Lung microvascular endothelial cell (primary cell): ENCODE results near the gene GMNC. TPM values are rescaled to one million over a fixed set of nuclear protein-coding genes. Genes with fewer than 3 reads are reported as not detected.
A peak's percentile ranks its signal among the peaks of the same experiment; 100 is the strongest.
"Not testable (repeated sequence)": the region's sequence is repeated elsewhere in the genome, so short reads cannot be mapped to it uniquely, and the experiment has no call there.

ENCODE experiments used
- DNase-seq, 2 donors: peaks; one replicate each; pipeline versions ENCODE4 v3.0.0 to v3.0.0-alpha.2; 2010; ENCODE audit warnings: low read depth in 2 of 2
- total RNA-seq: library from RNA; depleted of rRNA; stranded (reverse); fragments of >200 nt; gene quantifications from 2 replicates; pipeline ENCODE4 v1.2.1, GENCODE V29; 2014

GMNC gene
- total RNA-seq: 0.22 TPM in 1 of 2 replicates, not detected in the other

DNA sequence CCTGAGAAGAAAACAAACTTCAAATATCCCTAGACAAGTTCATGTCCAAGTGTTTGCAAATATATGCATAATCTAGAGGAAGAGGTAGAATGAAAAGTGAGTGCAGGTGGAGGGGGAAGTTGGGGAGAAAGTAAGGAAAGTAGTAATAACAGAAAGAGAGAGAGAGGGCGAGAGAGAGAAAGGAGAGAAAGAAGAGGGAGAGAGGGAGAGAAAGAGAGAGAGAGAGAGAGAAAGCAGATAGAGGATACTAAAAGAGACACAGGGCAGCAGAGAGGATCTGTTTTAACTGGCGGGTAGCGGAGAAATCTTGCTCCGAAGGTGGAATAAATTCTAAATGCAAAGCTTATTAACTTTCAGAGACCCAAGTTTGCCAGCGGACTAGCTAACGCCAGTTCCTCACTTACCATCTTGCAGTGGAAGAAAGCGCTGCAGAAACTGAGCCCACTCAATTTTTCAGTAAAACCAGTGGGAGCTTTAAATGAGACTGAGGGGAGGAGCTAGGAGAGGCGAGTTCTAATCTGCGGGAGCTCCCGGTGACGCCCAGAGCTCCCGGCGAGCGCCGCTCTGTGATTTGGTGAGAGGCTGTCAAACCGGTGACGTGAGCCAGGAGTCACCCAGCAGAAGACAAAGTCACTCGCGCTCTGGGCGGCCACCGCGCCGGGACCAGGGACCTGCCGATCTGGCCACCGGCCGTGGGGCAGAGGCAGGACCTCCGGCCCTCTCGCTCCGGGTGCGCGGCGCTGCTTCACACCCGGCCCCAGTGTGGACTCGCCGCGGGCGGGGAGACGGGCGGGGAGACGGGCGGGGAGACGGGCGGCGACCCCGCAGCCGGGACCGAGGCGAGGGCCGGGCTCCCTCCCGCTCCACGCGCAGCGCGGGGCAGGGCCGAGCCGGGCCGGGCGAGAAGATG lies at the start of gene GMNC:
GMNC (minus strand) TSS at position 486 of the 910 bp plus-strand sequence; CDS start at position 407, 79 bp downstream.
- peak; percentile 80 to 87 for DNase-seq

- DNase-seq: no peak
Measured at GRCh38 chr3:190911382-190911781, 48.9 kb upstream of the GMNC start.

- no peak for DNase-seq
Measured at GRCh38 chr3:190909908-190910307, 47.4 kb upstream of the GMNC start.

DNA sequence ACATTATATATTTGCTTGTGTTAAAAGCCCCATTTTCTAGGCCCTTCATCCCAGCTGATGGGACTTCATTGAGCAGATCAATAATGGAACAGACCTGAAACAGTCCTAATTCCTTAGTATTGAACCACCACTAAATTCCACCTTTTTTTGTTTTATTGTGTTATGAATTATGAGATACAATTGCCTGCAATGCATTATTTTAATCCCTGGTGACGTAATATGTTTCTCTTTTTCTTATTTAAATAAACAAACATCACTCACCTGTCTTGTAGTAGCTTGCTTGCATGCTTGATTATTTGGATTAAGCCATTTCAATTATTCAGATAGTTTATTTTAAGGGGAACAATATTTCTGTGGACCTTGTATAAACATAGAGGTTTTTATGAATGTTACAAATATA lies 40.7 kb upstream of the GMNC start:
- no peak for DNase-seq

- no peak for DNase-seq
Measured at GRCh38 chr3:190902292-190902691, 39.8 kb upstream of the GMNC start.

DNA sequence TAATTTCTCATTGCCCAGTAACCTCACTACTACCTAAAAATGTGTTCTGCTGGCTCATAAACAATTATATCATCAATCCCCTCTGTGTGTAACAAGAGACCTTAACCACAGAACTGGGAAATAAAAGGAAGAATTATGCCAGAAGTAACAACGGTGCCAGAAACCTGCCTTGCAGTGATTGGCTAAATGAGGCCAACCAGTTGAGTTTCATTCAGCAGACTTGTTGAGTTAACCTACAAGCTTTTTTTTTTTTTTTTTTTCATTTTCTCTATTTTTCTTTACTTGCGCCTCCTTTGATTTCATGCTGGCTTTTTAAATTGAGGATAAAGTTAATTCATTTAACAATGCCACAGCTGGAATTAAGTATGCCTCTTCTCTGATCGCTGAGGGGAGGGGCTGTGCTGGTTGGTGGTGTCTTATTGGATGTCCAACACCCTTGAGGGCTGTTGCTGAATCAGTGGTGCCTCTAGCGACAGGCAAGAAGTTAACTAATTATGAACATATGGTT lies 30.0 kb upstream of the GMNC start:
- no peak for DNase-seq

GRCh38 chr3:190886945-190887344 lies 24.5 kb upstream of the GMNC start:
- DNase-seq: no peak

GRCh38 chr3:190883973-190884832 lies 21.7 kb upstream of the GMNC start:
- DNase-seq: peak; percentile 58 to 65

GRCh38 chr3:190883141-190883540 lies 20.6 kb upstream of the GMNC start:
- DNase-seq: no peak

GRCh38 chr3:190877925-190878324 lies 15.4 kb upstream of the GMNC start:
- no peak for DNase-seq

GRCh38 chr3:190876433-190876832 lies 13.9 kb upstream of the GMNC start:
- DNase-seq: not testable (repeated sequence)

- not testable (repeated sequence) for DNase-seq
Measured at GRCh38 chr3:190875061-190875460, 12.6 kb upstream of the GMNC start.

DNA sequence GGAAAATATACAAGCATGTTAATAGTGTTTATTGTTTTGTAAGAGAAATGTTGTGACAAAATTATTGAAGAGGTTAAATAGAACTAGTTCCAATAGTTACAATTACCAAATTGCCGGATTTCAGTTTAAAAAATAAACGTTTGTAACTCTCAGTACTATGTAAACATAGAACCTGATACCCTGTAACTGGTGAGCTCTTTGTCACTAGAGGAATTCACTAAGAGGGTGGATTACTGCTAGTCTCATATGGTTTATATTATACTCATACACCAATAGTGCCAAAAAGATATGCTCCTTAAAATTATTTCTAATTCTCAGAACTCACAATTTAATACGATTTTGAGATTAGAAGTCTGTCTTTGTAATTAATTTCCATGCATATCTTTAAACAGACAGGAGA lies 7.6 kb upstream of the GMNC start:
- DNase-seq: no peak

GRCh38 chr3:190867071-190867470 lies 4.6 kb upstream of the GMNC start:
- DNase-seq: no peak

DNA sequence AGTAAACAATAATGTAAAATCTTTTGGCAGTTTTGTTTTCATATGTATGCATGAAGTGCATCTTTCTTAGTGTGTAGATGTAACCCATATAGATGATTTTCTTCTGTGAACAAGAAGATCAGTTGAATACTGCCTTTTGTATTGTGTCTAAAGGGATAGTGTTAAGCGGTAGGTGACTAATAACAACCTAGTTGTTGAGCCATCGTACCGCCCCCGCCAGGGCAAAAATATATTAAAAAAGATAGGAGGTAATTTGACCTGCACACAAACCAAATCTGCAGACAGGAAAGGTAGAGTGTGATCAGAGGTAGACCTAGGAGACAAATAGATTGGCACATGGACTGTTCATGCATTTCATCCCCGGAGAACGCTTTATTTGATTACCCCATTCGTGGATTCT lies 3.3 kb upstream of the GMNC start:
- DNase-seq: no peak

DNA sequence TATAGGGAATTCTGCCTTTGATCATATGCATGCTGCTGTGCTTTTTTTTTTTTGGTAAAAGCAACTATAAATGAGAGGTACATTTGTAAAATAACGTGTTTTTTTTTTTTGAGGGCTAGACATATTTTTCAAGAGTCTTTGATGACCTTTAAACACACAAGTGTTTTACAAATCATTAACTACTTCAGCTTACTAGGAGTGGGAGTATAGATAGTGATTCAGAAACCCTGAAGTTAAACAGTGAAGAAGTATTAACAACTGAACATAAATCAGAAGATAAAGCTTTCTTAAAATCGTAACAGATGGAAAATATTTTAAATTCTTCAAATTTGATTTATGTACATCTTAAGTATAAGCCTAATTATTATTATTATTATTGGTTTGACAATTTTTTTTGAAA lies 2.9 kb upstream of the GMNC start:
- no peak for DNase-seq

DNA sequence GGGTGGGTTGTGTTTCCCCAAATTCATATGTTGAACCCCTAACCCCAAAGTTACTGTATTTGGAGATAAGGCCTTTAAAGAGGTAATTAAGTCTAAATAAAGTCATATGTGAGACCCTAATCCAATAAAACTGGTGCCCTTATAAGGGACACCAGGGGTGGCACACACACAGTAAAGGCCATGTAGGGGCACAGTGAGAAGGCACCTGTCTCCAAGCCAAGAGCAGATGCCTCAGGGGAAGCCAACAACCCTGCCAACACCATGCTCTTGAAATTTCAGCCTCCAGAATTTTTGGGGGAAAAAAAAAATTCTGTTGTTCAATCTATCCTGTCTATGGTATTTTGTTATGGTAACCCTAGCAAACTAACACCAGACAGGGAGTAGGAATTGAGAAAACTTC lies 1.5 kb upstream of the GMNC start:
- no peak for DNase-seq

DNA sequence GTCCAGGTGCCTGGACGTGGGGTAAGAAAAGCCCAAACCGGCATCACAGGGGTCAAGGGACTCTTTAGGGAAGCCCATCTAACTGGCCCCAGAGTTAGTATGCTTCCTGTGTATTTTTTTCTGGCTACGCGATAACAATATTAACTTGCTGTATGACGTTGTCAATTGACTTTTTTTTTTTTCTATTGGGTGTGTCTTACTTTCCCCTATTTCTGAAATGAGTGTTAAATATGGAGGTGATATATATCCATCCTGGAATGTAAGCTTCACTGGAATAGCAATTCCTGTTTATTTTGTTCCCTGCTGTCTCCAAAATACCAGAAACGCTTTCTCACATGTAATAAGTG lies 598 bp upstream of the GMNC start:
- DNase-seq: peak; percentile 5 to 26

DNA sequence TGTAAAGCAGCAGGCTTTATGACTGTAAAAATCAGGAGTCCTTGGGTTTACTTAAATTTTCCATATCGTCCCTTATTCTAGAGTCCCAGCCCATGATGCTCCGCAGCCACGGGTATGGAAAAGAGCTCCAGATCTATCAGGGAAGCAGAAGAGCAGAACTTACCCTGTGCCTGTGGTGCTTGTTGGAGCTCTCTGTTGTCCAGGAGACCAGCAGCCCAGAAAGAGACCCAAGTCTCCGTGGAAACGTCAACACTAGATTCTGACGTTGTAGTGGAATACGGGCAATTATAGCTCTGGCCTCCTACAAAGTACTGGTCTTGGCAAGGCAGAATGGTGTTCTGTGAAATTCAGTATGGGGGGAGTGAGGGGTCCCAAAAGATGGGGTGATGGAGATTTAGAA lies 2.0 kb downstream of the GMNC start:
- no peak for DNase-seq

- no peak for DNase-seq
Measured at GRCh38 chr3:190855151-190855550, 7.3 kb downstream of the GMNC start.

DNA sequence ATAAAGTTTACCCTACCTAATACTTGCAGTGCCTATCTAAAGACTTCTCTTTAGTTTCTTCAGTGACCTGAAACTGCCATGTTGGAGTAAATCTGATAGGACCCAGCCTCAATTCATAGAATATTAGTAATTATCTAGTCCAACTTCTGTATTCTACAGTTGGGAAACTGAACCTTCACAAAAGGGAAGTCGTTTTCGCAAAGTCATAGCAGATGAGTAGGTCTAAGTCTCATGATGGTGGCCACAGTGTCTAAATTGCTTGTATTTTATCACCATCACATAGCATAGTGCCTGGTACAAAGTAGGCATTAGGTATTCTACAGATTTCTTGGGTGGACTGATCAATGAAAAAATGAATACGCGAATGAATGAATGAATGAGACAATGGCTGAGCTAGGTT lies 8.4 kb downstream of the GMNC start:
- no peak for DNase-seq

GRCh38 chr3:190853464-190853863 lies 9.0 kb downstream of the GMNC start:
- no peak for DNase-seq
